Suppressor macrophage treated with lipopolysaccharide for 4 hours (primary cell): ENCODE measurements around the gene HIBCH.
"Not testable (repeated sequence)": the region's sequence is repeated elsewhere in the genome, so short reads cannot be mapped to it uniquely, and the experiment has no call there.

ENCODE experiments used
- DNase-seq: peaks from one replicate; pipeline ENCODE4 v3.0.0-alpha.2; 2020

Gene HIBCH

DNA sequence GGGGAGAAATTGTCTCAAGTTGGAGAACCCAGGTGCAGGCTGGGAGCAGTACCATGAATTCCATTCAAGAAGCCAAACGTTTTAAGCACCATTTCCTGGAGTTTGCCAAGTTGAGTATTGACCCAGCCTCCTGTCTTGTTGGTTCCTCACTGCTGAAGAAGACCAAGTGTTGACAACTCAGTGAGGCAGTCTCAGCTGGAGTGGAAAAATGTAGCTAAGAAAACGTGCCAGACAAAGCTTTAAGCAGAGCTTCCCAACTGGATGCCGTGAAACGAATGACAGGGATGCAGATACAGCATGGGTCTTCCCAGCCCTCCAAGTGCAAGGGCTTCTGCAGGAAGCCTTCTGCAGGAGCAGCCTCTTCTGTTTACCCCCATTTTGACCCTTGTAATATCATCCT lies 23.0 kb upstream of the HIBCH start:
- no peak for DNase-seq

DNA sequence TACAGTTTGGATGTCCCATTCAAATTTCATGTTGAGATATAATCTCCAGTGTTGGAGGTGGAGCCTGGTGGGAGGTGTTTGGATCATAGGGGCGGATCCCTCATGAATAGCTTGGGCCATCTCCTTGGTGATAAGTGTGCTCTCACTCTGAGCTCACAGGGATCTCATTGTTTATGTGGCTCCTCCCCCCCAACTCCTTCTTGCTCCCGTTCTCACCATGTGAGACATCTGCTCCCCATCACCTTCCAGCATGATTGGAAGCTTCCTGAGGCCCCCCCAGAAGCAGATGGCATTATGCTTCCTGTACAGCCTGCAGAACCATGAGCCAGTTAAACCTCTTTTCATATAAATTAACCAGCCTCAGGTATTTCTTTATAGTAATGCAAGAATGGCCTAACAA lies 20.7 kb upstream of the HIBCH start:
- no peak for DNase-seq

DNA sequence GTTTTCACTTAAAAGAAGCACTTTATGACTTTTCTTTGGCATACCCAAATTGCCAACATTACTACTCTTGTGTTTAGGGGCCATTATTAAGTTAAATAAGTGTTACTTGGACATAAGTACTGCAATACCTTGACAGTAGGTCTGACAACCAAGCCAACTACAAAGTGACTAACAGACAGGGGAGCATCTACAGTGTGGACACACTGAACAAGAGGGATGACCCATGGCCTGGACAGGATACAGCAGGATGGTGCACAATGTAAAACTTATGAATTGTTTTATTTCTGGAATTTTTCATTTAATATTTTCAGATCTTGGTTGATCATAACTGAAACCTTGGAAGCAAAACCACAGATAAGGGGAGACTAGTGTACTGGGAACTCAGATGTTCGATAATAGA lies 19.8 kb upstream of the HIBCH start:
- no peak for DNase-seq

DNA sequence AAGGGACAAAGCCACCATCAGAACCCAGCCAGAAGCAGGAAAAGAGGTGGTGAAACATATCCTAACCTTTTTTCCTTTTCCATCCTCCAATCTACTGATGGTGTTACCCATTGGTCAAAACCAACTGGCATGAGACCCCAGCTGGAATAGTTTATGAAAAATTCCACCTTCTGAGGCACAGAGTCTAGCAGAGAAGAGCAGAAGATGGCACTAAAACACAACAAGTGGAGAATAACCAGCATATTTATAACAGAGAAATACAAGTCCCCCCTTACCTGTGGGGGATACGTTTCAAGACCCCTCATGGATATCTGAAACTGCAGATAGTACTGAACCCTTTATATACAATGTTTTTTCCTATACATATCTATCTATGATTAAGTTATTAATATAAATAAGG lies 18.8 kb upstream of the HIBCH start:
- DNase-seq = no peak

DNA sequence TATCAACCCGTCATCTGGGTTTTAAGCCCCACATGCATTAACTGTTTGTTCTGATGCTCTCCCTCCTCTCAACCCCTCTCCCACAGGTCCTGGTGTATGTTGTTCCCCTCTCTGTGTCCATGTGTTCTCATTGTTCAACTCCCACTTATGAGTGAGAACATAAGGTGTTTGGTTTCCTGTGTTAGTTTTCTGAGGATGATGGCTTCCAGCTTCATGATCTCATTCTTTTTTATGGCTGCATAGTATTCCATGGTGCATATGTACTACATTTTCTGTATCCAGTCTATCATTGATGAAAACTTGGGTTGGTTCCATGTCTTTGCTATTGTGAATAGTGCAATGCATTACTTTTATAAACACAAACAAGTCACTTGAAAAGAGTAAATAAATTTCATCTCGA lies 16.8 kb upstream of the HIBCH start:
- no peak for DNase-seq

DNA sequence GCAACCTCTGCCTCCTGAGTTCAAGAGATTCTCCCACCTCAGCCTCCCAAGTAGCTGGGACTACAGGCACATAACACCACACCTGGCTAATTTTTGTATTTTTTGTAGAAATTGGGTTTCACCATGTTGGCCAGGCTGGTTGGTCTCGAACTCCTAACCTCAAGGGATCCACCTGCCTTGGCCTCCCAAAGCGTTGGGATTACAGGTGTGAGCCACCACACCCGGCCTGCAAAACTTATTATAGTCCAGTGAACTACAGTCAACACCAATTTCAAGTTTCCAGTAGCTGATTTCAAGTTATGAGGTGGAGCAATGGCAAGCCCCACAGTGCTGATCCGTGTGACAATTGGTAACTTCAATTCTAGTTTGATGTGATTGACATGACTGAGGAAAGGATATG lies 16.0 kb upstream of the HIBCH start:
- DNase-seq = not testable (repeated sequence)

DNA sequence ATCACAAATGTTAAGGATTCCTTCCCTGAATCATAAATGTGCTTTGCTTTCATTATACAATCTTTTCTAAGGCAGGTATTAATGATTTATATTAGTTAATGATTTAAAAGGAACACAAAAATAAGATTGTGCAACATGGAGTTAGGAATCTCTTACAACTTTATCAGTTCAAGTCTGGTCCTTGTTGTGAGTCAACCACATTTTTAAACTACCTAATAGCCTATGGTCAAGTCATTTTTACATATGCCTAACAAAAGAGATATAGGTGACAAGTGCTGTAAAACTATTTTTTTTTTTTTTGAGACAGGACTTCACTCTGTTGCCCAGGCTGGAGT lies 15.6 kb upstream of the HIBCH start:
- DNase-seq = no peak

DNA sequence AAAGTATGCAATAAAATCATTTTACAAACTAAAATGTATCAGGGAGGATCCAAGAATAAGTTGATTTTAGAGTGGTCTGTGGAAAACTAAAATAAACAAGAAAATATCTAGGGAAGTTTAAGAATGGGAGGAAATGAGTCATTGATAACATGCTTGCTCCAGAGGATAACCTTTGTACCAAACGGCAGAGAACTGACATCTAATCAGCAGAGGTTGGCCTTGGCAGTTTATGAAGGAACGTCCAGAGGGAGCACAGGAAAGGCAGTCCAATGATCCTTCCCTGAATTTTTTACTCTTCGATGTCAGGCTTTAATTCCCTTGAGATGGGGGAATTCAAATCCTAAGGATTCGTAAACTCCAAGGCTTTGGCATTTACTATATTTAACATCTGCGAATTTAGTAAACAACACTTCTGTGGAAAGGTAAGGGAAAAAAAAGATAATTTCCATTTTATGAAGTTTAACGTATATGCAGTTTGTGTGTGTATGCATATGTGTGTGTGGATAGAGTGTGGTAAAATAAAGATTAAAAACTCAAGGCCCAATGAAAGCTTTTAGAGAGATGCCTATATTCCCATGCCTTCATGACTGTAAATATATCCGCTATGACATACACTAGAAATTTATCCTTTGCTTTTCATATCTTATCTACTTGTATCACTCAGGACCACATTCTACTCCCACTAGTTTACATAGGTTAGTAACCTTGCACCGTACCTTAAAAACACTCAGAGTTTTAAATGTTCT lies 15.0 kb upstream of the HIBCH start:
- DNase-seq = no peak

DNA sequence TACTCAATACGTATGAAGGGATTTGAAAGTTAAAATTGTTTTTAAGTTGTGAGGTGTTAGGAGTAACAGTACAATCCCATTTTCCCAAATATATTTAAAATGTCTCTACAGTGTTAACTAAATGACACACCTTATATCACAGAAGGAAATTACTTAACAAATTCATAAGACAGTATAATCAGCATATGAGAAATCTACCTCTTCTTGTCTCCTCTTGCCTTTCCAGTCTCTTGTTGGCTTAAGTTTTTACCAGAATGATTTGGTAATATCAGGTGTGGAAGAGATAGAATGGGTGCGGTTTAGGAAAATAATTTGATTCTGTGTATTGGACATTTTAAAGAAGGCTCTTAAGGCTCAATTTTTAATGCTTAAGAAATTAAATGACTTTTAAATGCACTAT lies 14.3 kb upstream of the HIBCH start:
- no peak for DNase-seq

DNA sequence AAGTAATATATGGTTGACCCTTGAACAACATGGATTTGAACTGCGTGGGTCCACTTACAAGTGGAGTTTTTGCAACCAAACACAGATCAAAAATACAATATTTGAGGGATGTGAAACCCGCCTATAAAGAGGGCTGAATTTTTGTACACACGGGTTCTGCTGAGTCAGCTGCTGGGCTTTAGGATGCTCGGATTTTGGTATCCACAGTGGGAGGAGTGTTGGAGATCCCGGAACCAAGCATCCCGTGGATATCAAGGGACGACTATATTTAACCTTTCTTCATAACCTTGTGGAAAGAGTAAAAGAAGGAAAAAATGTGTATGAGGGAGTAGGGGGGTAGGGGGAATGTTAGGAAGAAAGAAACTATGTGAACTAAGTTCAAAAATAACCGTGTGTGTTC lies 13.8 kb upstream of the HIBCH start:
- DNase-seq = no peak

DNA sequence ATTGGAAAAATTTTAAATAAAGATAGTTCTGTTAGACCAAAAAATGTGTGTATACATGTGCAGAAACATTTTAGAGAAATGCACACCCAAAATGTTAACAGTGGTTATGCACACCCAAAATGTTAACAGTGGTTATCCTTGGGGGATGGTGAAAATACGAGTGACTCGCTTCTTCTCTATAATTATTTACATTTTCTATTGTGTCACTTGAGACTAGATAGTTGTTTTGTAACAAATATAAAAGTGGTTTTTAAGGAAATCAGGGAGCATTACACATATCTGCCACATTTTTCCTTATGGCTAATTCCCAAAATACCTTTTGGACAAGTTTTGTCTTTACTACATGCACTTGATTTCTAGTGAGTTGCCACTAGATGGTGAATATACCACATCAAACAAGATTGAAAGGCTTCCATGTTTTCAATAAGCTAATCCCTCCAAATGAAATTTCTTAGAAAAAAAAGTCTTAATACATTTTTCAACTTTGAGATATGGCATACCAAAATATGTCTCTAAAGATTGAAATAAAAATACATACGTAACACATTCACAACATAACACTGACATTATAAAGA lies 9.0 kb upstream of the HIBCH start:
- DNase-seq = no peak

DNA sequence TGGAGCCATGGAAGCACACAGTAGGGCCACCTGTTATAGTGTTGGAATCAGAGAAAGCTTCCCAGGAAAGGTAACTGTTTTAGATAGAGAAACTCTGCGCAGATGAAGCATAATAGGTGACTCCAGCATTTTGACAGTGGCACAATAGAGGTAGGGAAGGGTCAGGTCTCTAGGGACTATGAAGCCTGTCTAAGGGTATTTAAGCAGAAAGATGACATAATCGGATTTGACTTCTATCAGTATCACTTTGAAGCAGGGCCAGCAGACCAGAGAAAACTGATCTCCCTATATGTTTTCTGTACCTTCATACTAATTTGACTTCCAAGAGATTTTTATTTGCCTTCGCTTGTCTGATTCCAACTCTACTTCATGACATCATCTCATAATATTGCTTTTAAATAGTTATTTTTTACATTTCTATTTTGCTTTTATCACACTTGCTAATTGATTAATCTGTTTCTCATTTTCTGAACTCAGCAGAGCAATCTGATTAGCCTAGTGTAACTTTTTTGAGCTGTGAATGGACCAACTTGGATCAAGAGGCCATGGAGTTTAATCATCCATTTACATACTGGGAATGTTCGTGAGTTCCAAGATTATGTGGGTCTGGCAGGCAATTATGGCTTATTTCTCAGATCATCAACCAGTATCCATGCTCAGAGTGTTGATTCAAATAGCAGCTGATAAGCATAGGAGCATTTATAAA lies 8.4 kb upstream of the HIBCH start:
- no peak for DNase-seq

DNA sequence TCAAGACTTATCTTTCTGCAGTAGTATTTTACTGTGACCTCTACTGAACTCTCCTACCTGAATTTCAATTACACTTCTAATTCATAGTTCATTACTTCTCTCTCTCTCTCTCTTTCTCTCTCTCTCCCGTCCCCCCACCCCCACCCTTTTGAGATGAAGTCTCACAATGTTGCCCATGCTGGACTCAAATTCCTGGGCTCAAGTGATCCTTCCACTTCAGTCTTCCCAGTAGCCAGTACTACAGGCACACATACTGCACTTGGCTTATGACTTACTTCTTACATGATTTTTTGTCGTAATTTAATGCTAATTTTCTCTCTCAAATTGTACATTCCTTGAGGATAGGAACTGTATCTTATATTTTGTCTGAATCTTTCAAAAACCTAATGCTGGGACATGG lies 6.0 kb upstream of the HIBCH start:
- DNase-seq = no peak

DNA sequence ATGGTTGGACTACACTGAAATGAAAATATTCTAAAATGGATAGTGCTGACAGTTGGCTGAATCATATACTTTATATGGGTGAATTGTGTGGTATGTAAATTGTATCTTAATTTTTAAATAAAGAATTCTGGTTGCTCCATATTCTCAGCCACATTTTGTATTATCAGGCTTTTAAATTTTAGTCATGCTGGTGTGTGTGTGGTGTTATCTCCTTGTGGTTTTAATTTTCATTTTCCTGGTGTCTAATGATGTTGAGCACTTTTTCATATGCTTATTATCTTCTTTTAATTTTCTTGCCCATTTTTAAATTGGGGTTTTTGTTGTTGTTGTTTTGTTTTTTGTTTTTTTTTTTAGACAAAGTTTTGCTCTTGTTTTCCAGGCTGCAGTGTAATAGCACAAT lies 3.8 kb upstream of the HIBCH start:
- DNase-seq = no peak

DNA sequence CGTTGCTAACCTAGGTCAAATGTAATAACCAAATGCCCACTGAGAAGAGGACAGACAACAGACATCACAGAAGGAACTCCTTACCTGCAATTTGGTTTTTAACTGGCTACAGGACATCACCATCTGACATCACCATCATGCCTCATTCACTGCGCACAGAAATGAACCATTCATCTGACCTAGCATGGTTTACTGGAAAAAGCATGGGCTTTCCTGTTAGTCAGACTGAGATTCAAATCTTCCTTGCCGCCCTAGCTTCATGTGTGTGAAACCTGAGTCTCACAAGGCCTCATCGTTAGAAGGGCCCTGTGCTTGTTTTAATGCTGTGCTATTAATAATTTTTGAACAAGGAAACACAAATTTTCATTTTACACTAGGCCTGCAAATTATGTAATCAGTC lies 1.1 kb upstream of the HIBCH start:
- no peak for DNase-seq

DNA sequence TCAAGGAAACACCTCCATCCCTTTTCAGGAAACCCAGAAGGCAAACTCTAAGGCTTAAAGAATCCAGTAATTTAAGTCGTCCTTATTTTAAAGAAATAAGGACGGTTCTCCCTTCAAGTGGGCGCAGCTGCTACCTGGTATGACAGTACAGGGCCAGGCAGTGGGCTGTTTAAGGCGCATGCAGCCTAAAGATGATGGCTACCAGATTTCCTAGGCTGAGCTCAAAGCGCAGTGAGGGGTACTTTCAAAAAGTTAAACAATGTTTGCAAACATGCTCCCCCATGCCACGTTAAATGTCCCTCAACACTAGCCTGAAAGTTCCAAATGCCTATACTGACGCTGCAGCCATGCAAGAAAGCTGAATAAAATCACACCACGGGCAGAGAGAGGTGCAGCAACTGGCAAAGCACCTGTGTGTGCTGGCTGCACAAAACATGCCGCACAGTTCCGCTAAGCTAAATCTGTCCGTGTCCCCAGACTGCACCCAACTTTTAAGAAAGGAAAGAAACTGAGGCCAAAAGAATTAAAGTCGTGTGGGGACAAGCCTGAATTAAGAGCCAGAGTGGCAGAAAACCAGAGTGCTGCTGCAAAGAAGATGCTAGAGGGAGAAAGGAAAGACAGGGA lies 583 bp downstream of the HIBCH start:
- no peak for DNase-seq

DNA sequence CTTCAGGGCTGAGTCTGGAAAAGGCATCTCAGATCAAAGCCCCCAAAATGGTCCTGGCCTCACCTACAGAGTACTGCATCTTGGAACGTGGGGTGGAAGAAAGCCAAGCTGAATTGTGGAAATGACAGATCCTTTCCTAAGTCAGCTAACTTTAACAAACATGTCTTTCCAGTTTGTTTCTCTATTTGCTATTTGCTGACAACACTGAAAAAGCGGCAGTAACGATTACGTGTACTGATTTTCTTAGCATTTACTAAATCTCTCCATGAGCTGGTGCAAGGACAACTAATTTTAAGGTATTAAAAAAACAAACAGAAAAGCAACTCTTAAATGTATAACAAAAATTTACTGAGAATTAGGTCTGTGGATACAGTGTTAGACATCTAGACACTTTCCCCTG lies 1.1 kb downstream of the HIBCH start:
- DNase-seq = no peak

DNA sequence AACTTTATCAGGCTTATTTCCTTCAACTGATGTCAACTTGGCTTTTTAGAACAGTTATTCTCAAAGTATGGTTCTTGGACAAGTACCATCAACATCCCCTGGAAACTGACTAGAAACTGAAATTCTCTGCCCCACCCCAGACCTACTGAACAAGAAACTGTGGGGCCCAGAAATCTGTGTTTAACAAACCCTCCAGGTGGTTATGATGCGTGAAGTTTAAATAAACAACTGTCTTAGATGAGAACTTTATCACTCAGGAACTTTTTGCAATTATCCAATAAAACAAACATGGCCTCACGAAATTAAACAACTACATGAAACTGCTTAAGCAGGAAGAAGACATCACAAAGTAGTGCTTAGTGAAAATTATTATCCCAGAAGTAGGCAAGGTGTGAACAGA lies 4.4 kb downstream of the HIBCH start:
- DNase-seq = no peak

DNA sequence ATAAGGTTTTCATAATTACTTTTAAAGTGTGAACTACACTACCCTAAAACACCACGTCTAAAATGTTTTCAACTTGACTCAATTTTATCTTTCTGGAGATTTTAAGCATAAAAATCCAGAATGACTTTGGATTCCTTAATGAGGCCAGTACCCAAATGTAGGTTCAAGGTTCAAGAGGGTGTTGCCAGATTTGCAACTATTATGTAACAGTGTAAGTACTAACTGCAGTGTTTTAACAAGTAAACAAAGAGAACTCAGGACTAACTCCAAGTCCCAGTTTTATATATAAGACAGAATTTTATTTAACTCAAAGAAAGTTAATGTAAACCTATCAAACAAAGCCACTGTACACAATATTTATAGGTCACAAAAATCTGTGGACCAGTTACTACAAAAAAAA lies 5.7 kb downstream of the HIBCH start:
- DNase-seq = no peak

DNA sequence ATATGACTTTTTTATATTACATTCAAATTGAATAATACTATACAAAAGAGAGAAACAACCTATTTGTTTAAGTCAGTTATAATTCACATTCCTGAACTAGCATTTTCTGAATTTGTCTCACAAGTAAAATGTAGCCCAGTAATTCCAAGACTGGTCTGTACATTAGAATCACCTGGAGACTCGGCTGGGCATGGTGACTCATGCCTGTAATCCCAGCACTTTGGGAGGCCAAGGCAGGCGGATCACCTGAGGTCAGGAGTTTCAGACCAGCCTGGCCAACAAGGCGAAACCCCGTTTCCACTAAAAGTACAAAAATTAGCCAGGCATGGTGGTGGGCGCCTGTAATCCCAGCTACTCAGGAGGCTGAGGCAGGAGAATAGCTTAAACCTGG lies 7.0 kb downstream of the HIBCH start:
- DNase-seq = not testable (repeated sequence)

DNA sequence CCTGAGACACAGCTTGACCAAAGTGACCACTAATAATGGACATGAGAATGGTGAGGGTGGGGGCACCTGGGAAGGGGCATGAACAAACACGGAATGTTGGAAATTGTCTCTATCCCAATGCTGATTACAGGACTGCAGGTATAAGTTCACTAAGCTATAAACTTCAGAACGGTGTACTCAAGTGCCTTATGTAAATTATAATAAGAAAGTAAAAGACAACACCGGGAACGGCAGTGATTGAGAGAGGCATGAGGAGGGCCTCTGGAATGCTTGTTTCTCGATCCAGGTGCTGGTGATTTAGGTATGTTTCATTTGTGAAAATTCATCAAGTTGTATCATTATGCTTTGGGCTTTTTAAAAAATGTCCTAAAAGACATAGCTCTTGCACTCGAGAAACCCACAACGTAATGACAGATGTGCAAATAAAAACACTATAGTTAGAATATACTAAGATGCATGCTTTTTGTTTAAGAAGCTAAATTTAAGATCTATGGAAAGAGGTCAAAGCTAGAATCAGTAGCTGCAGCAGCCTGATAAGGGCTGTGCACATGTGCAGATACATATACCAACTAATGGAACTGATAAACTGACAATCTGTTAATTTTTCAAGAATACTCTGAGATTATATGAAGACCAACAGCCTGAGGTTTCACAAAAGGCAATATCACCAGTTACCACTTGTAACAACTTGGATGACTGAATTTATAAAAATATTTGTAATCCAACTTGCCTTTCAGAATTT lies 7.6 kb downstream of the HIBCH start:
- DNase-seq = no peak

DNA sequence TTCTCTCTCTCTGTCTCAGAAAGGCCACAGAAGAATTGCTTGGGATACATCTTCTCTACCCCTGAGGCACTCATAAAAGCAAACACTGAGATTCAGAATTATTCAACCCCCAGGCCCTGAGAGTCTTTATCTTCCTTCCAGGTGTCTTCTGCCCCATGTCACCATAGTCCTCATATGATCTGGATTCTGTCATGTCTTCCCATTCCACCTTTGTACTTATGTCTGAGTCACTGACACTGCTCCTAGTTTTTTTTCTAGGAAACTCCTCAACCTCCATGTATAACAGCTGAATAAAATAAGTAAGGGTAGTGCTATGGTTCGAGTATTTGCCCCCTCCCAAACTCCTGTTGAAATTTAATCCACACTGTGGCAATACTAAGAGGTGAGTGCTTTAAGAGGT lies 11.6 kb downstream of the HIBCH start:
- DNase-seq = no peak

DNA sequence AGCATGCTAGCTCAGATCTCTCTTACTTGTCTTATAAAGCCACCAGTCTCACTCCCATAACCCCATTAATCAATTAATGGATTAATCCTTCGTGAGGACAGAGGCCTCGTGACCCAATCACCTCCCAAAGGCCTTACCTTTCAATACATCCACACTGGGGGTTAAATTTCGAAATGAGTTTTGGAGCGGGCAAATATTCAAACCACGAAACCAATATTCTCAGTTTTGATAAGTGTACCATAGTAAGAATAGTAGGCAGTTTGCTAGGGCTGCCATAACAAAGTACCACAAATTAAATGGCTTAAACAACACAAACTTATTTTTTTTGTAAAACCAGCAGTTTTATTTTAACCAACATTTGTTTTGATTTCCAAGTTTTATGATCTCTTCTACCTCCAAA lies 15.2 kb downstream of the HIBCH start:
- no peak for DNase-seq

DNA sequence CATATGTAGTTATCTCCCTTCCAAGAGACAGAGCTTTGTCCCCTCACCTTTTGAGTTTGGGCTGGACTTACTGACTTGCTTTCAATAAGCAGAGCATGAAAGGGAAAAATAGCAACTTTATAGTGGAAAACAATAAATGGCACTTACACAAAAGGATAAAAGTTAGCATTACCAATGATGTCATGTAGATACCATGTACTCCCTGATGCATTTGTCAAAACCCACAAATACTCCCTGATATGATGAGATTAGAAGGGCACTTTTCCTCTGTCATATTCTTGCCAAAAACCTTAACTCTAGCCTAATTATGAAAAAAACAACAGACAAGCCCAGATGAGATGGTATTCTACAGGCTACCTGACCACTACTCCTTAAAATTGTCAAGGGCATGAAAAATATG lies 16.0 kb downstream of the HIBCH start:
- DNase-seq = no peak
